ENCODE data around the gene CD47. TPM values are rescaled to one million over a fixed set of nuclear protein-coding genes. Genes with fewer than 3 reads are reported as not detected.

The CD47 gene
- total RNA-seq, 1 donor from 2014 or later, result 34.4 TPM

DNA sequence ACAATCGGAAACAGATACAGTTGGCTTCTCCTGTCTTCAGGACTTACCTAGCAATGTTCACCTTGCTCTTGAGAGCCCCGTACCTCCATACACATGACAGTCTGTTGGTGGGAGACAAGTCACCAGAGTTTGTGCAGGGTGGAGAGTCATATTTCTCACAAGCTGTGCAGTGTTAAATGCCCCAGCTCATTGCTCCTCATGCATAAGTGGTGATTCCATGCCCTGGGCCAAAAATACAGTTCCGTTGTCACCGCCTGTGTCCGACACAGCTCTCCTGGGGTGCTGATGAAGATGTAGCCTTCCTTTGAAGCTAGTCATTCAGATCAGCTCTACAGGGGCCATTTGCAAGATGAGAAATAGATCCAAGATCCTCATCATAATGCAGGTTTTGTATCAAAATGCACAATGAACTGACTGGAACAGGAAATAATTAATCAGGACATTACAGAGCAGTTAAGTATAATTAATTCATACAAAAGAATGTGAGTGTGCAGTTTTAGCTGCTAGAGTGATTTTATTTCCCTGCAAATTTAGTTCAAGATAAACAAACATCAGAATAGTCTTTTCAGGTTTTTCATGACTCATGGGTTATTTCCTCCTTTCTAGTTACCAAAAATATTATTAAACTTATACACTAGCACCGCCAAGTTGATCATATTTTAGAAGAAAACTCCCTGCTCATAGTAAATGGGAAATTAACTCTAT lies 66.5 kb downstream of the CD47 start:
- DNase-seq (ENCODE audit: low read depth), result peak; percentile 47
- Histone ChIP-seq H3K9ac (ENCODE audit: low read length) (no peak overlapping the region), H3K4me3 (ENCODE audit: insufficient read depth, low read depth, low read length) (no peak overlapping the region), H4K20me1 (ENCODE audit: insufficient read depth, low read length) (no peaks in the 10 kb centered on the region), H2AFZ (ENCODE audit: low read depth, low read length) (no peak overlapping the region), H3K36me3 (ENCODE audit: insufficient read depth, low read length) (no peaks in the 10 kb centered on the region), H3K4me2 (ENCODE audit: low read length) (no peak overlapping the region), H3K79me2 (ENCODE audit: insufficient read depth, low read length) (no peaks in the 10 kb centered on the region), H3K9me3 (ENCODE audit: insufficient read depth, low read depth, low read length) (no peaks in the 10 kb centered on the region), H3K27me3 (ENCODE audit: insufficient read depth, low read length) (no peaks in the 10 kb centered on the region), H3K27ac (ENCODE audit: low read depth, low read length) (no peak overlapping the region), H3K4me1 (ENCODE audit: insufficient read depth, low read length) (no peaks in the 10 kb centered on the region)
- Mint-ChIP-seq H3K9me3 (ENCODE audit: unreplicated experiment) (peaks cover 1% of the 10 kb centered on the region), H3K27me3 (ENCODE audit: low read depth, unreplicated experiment) (peaks cover 4% of the 10 kb centered on the region), H3K4me3 (ENCODE audit: unreplicated experiment) (no peak overlapping the region), H3K4me1 (ENCODE audit: low read depth, unreplicated experiment) (peaks cover 10% of the 10 kb centered on the region), H3K36me3 (ENCODE audit: low read depth, unreplicated experiment) (no peaks in the 10 kb centered on the region), H3K27ac (ENCODE audit: unreplicated experiment) (no peak overlapping the region)
- no peak for FAIRE-seq
- no peak for TF ChIP-seq EZH2 (IDR thresholded peaks at IDR 0.05; ENCODE audit: insufficient read depth, low read length)
- TF ChIP-seq, protein P1, sequence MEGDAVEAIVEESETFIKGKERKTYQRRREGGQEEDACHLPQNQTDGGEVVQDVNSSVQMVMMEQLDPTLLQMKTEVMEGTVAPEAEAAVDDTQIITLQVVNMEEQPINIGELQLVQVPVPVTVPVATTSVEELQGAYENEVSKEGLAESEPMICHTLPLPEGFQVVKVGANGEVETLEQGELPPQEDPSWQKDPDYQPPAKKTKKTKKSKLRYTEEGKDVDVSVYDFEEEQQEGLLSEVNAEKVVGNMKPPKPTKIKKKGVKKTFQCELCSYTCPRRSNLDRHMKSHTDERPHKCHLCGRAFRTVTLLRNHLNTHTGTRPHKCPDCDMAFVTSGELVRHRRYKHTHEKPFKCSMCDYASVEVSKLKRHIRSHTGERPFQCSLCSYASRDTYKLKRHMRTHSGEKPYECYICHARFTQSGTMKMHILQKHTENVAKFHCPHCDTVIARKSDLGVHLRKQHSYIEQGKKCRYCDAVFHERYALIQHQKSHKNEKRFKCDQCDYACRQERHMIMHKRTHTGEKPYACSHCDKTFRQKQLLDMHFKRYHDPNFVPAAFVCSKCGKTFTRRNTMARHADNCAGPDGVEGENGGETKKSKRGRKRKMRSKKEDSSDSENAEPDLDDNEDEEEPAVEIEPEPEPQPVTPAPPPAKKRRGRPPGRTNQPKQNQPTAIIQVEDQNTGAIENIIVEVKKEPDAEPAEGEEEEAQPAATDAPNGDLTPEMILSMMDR (IDR thresholded peaks at IDR 0.05; ENCODE audit: insufficient read depth, low read depth, low read length), result no peak

DNA sequence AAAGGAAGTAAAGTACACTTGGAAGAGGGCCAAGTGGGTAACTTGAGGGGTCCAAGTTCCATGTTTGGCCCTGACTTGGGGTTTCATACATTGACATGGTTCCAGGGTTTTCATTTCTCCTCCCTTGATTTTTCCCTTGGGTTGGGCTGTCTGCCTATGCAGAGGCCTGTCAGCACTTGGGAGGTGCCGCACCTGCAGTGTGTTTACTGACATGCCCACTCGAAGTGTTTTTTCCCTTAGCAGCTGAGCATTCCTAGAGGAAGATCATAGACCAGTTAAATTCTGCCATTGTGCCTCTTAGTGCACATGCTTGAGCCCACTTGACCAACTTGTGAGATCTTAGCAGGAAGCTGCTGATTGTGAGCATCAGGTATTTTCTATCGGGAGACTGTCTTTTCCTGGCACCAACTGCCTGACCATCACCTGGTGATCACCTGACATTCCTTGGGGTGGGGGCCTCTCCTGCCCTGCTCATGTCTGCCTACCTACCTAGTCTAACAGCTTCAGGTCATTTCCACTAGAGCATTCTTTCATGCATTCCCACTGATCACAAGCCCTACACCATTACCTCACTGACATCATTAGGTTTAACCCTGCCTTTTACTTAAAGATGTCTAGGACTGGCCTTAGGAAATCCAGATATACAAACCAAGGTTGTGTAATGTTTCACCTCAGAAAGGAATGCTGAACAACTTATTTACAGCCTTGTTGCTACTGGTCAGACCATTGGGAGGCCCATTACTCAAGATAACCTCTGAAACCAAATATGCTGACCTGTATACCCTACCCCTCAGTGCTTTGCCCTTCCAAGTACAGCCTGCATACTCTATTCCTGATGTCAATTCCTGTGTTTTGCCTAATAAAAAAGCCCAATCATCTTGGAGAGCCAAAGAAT lies 68.3 kb downstream of the CD47 start:
- Mint-ChIP-seq H3K9me3 (ENCODE audit: unreplicated experiment) (peaks cover 1% of the 10 kb centered on the region), H3K4me3 (ENCODE audit: unreplicated experiment) (no peak overlapping the region), H3K36me3 (ENCODE audit: low read depth, unreplicated experiment) (no peaks in the 10 kb centered on the region), H3K27me3 (ENCODE audit: low read depth, unreplicated experiment) (peaks cover 7% of the 10 kb centered on the region), H3K4me1 (ENCODE audit: low read depth, unreplicated experiment) (peaks cover 10% of the 10 kb centered on the region), H3K27ac (ENCODE audit: unreplicated experiment) (no peak overlapping the region)
- FAIRE-seq, result no peak
- Histone ChIP-seq H3K36me3 (ENCODE audit: insufficient read depth, low read length) (no peaks in the 10 kb centered on the region), H4K20me1 (ENCODE audit: insufficient read depth, low read length) (no peaks in the 10 kb centered on the region), H3K79me2 (ENCODE audit: insufficient read depth, low read length) (no peaks in the 10 kb centered on the region), H3K4me2 (ENCODE audit: low read length) (no peak overlapping the region), H3K27ac (ENCODE audit: low read depth, low read length) (no peak overlapping the region), H2AFZ (ENCODE audit: low read depth, low read length) (no peak overlapping the region), H3K4me3 (ENCODE audit: insufficient read depth, low read depth, low read length) (no peak overlapping the region), H3K27me3 (ENCODE audit: insufficient read depth, low read length) (no peaks in the 10 kb centered on the region), H3K9me3 (ENCODE audit: insufficient read depth, low read depth, low read length) (no peaks in the 10 kb centered on the region), H3K4me1 (ENCODE audit: insufficient read depth, low read length) (no peaks in the 10 kb centered on the region), H3K9ac (ENCODE audit: low read length) (no peak overlapping the region)
- TF ChIP-seq, protein P1 (IDR thresholded peaks at IDR 0.05; ENCODE audit: insufficient read depth, low read depth, low read length), result no peak
- no peak for TF ChIP-seq EZH2 (IDR thresholded peaks at IDR 0.05; ENCODE audit: insufficient read depth, low read length)
- DNase-seq (ENCODE audit: low read depth), result no peak

Data from astrocyte (in vitro differentiated cells and primary cell).